ENCODE measurements around the gene GRM5. TPM values are rescaled to one million over a fixed set of nuclear protein-coding genes. Genes with fewer than 3 reads are reported as not detected.

The GRM5 gene
- total and polyA plus RNA-seq, 2 donors (not counting 1 experiment from before 2014, with no cell fraction given): not detected

GRCh38 chr11:88813233-88813915 lies 252.4 kb downstream of the GRM5 start:
- Histone ChIP-seq H3K27ac (ENCODE audit: low read length in 2 of 2) (no peak overlapping the region), H3K4me3 (ENCODE audit: control extremely low read depth in 1 of 5, extremely low read depth in 1 of 5, insufficient read depth in 1 of 5, low read depth in 2 of 5, low read length in 4 of 5) (no peak overlapping the region), H4K20me1 (ENCODE audit: control insufficient read depth, insufficient read depth, low read length, poor library complexity, severe bottlenecking) (no peaks in the 10 kb centered on the region), H3K4me1 (ENCODE audit: control insufficient read depth in 2 of 2, insufficient read depth in 2 of 2, low read length in 2 of 2) (no peaks in the 10 kb centered on the region), H3K79me2 (ENCODE audit: control insufficient read depth, insufficient read depth, low read length) (no peaks in the 10 kb centered on the region), H3K4me2 (replicated peaks; ENCODE audit: low read depth, low read length, poor library complexity, severe bottlenecking) (no peak overlapping the region), H2AFZ (ENCODE audit: insufficient read depth, low read depth, low read length, poor library complexity, severe bottlenecking) (no peak overlapping the region), H3K36me3 (replicated peaks in 1 of 2; ENCODE audit: control extremely low read depth in 1 of 2, control insufficient read depth in 1 of 2, extremely low read depth in 1 of 2, insufficient read depth in 2 of 2, low read length in 1 of 2) (no peaks in the 10 kb centered on the region), H3K27me3 (replicated peaks in 1 of 4; ENCODE audit: control extremely low read depth in 1 of 4, control insufficient read depth in 3 of 4, insufficient read depth in 4 of 4, low read length in 3 of 4) (no peaks in the 10 kb centered on the region), H3K9me3 (ENCODE audit: control extremely low read depth in 1 of 3, control insufficient read depth in 2 of 3, insufficient read depth in 1 of 3, low read length in 2 of 3) (no peaks in the 10 kb centered on the region), H3K9ac (ENCODE audit: low read length) (no peak overlapping the region)
- Mint-ChIP-seq H3K9me3 (ENCODE audit: insufficient read depth) (no peaks in the 10 kb centered on the region), H3K27me3 (no peaks in the 10 kb centered on the region), H3K4me3 (no peak overlapping the region), H3K27ac (no peak overlapping the region), H3K4me1 (no peaks in the 10 kb centered on the region)
- ATAC-seq (ENCODE audit: low read depth): no peak
- TF ChIP-seq EZH2 (IDR thresholded peaks at IDR 0.05; ENCODE audit: borderline replicate concordance, insufficient read depth, low read depth, low read length, poor library complexity, severe bottlenecking) (no peak), CTCF (IDR thresholded peaks at IDR 0.05) (no peak)
- ChIA-PET POLR2A (no interaction called here), CTCF (no interaction called here)
- intact Hi-C loops (cut with micrococcal nuclease): no loop called here
- no peak for DNase-seq
- WGBS (ENCODE audit: insufficient coverage): no CpG with 5 or more reads among the region's 1 CpG

DNA sequence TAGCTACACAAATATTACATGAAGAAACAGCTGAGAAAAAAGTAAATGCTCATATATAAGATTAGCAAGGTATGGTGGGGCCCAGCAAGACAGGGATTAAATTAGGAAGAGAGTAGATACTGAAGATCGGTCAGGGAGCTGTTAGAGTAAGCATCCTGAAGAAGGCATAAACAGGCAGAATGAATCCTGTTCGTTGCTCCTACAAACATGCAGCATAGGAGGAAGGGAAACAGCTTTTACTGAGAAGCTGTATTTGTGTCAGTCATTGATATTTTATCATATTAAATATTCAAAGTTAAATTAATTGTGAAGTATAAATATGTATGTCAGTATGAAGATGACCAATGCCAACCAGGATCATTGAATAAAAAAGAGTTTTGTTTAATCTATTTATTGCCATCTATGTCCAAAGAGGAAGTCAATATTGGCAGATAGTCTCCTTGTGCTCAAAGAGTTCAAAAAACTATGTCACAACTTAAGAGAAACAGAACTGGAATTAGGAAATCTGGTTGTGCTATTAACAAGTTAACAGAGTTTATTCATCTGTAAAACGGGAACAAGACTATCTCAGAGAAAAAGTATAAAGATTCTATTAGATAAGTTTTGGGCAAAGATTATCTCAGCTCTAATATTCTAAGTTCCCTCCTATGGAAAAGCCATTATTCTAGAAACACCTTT lies 255.2 kb downstream of the GRM5 start:
- ChIA-PET CTCF (no interaction called here), POLR2A (no interaction called here)
- Mint-ChIP-seq H3K4me3 (no peak overlapping the region), H3K27me3 (no peaks in the 10 kb centered on the region), H3K27ac (no peak overlapping the region), H3K9me3 (ENCODE audit: insufficient read depth) (no peaks in the 10 kb centered on the region), H3K4me1 (no peaks in the 10 kb centered on the region)
- Histone ChIP-seq H3K4me1 (ENCODE audit: control insufficient read depth in 2 of 2, insufficient read depth in 2 of 2, low read length in 2 of 2) (no peaks in the 10 kb centered on the region), H3K36me3 (replicated peaks in 1 of 2; ENCODE audit: control extremely low read depth in 1 of 2, control insufficient read depth in 1 of 2, extremely low read depth in 1 of 2, insufficient read depth in 2 of 2, low read length in 1 of 2) (no peaks in the 10 kb centered on the region), H4K20me1 (ENCODE audit: control insufficient read depth, insufficient read depth, low read length, poor library complexity, severe bottlenecking) (no peaks in the 10 kb centered on the region), H3K9ac (ENCODE audit: low read length) (no peak overlapping the region), H3K9me3 (ENCODE audit: control extremely low read depth in 1 of 3, control insufficient read depth in 2 of 3, insufficient read depth in 1 of 3, low read length in 2 of 3) (no peaks in the 10 kb centered on the region), H3K4me3 (ENCODE audit: control extremely low read depth in 1 of 5, extremely low read depth in 1 of 5, insufficient read depth in 1 of 5, low read depth in 2 of 5, low read length in 4 of 5) (no peak overlapping the region), H3K27me3 (replicated peaks in 1 of 4; ENCODE audit: control extremely low read depth in 1 of 4, control insufficient read depth in 3 of 4, insufficient read depth in 4 of 4, low read length in 3 of 4) (no peaks in the 10 kb centered on the region), H3K27ac (ENCODE audit: low read length in 2 of 2) (no peak overlapping the region), H3K4me2 (replicated peaks; ENCODE audit: low read depth, low read length, poor library complexity, severe bottlenecking) (no peak overlapping the region), H2AFZ (ENCODE audit: insufficient read depth, low read depth, low read length, poor library complexity, severe bottlenecking) (no peak overlapping the region), H3K79me2 (ENCODE audit: control insufficient read depth, insufficient read depth, low read length) (no peaks in the 10 kb centered on the region)
- TF ChIP-seq EZH2 (IDR thresholded peaks at IDR 0.05; ENCODE audit: borderline replicate concordance, insufficient read depth, low read depth, low read length, poor library complexity, severe bottlenecking) (no peak), CTCF (IDR thresholded peaks at IDR 0.05) (no peak)
- ATAC-seq (ENCODE audit: low read depth): no peak
- WGBS (ENCODE audit: insufficient coverage): no CpG with 5 or more reads among the region's 3 CpGs
- intact Hi-C loops (cut with micrococcal nuclease): no loop called here
- no peak for DNase-seq
